ENCODE data around the gene BRAT1.

The BRAT1 gene

DNA sequence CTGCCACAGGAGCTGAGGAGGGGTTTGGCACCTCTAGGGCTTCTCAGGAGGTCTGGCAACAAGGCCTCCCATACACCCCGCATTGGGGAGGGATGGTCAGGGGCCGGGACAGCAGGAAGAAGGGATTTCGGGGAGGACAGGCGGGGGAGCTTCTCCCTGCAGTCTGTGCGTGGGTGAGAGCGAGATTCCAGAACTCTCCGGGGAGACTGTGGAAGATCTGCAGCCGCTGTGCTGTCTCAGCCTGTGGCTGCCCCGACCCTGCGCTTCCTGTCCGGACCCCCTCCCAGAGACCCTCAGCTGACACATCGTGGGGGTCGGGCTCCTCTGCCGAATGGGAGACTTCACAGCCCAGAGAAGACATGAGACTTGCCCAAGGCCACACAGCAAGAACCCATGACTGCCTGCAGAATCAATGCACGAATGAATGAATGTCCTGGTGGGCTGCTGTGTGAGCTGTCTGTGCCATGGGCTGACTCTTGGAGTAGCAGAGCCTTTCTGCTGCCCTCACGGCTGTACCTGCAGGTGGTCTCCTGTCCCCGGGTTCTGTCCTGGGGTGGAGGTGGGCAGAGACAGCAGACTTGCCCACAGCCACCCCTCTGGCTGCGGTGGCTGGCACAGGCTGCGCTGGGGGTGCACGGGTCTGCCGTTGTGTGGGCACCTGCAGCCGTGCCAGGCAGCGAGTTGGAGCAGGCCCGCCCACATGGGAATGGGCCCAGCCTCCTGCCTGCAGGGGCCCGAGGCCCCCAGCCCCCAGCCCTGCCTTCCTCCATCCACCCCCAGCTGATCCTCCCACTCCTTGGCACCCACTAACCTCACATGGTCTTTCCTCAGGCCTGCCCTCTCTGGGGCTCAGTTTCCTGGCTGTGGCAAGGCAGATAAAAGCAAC is 52.0 kb downstream of the BRAT1 start:
- no peaks in the 10 kb centered on the region for H4K20me1 ChIP-seq (ENCODE audit: insufficient read depth)
- no peaks in the 10 kb centered on the region for H3K36me3 ChIP-seq (ENCODE audit: insufficient read depth)
- H3K4me1 ChIP-seq (ENCODE audit: low read depth, poor library complexity, severe bottlenecking), result peaks cover 8% of the 10 kb centered on the region
- H3K4me2 ChIP-seq, result no peak overlapping the region
- no peaks in the 10 kb centered on the region for H3K79me2 ChIP-seq (ENCODE audit: insufficient read depth, low read depth)
- no peak overlapping the region for H2AFZ ChIP-seq (ENCODE audit: low read depth)
- no peak overlapping the region for H3K27ac ChIP-seq
- no peak overlapping the region for H3K4me3 ChIP-seq (IDR thresholded peaks at IDR 0.05; ENCODE audit: insufficient read depth, low read depth, low read length)
- TF ChIP-seq, protein P1, sequence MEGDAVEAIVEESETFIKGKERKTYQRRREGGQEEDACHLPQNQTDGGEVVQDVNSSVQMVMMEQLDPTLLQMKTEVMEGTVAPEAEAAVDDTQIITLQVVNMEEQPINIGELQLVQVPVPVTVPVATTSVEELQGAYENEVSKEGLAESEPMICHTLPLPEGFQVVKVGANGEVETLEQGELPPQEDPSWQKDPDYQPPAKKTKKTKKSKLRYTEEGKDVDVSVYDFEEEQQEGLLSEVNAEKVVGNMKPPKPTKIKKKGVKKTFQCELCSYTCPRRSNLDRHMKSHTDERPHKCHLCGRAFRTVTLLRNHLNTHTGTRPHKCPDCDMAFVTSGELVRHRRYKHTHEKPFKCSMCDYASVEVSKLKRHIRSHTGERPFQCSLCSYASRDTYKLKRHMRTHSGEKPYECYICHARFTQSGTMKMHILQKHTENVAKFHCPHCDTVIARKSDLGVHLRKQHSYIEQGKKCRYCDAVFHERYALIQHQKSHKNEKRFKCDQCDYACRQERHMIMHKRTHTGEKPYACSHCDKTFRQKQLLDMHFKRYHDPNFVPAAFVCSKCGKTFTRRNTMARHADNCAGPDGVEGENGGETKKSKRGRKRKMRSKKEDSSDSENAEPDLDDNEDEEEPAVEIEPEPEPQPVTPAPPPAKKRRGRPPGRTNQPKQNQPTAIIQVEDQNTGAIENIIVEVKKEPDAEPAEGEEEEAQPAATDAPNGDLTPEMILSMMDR (conservative IDR thresholded peaks at IDR 0.05; ENCODE audit: low read depth, low read length), result no peak
- H3K27me3 ChIP-seq (ENCODE audit: insufficient read depth, low read depth), result peaks cover 48% of the 10 kb centered on the region; the same call in 1 of the 2 replicates
- H3K9ac ChIP-seq, result no peak overlapping the region

DNA sequence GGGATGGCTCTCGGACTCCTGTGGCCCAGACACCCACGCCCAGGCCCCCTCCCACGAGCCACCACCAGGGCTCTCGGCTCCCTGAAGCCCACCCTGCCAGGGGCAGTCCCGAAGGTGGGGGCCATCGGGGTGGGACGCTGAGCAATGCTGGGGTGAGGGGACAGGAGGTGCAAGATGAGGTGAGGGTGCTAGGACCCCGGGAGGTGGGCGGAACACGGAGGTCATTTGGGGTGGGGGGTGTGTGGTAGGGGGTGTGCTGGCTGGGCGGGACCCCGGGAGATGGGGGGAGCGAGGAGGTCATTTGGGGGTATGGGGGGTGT is 52.7 kb downstream of the BRAT1 start:
- Histone ChIP-seq H3K36me3 (ENCODE audit: insufficient read depth) (no peaks in the 10 kb centered on the region), H3K27me3 (ENCODE audit: insufficient read depth, low read depth) (peaks cover 54% of the 10 kb centered on the region; the same call in 1 of the 2 replicates), H4K20me1 (ENCODE audit: insufficient read depth) (no peaks in the 10 kb centered on the region), H2AFZ (ENCODE audit: low read depth) (no peak overlapping the region), H3K4me3 (IDR thresholded peaks at IDR 0.05; ENCODE audit: insufficient read depth, low read depth, low read length) (no peak overlapping the region), H3K79me2 (ENCODE audit: insufficient read depth, low read depth) (no peaks in the 10 kb centered on the region), H3K4me2 (no peak overlapping the region), H3K27ac (no peak overlapping the region), H3K4me1 (ENCODE audit: low read depth, poor library complexity, severe bottlenecking) (peaks cover under 1% of the 10 kb centered on the region), H3K9ac (no peak overlapping the region)
- TF ChIP-seq, protein P1 (conservative IDR thresholded peaks at IDR 0.05; ENCODE audit: low read depth, low read length), result no peak

- TF ChIP-seq, protein P1 (conservative IDR thresholded peaks at IDR 0.05; ENCODE audit: low read depth, low read length), result no peak
These were observed 53.2 kb downstream of the BRAT1 start for GRCh38 chr7:2501947-2502646.

DNA sequence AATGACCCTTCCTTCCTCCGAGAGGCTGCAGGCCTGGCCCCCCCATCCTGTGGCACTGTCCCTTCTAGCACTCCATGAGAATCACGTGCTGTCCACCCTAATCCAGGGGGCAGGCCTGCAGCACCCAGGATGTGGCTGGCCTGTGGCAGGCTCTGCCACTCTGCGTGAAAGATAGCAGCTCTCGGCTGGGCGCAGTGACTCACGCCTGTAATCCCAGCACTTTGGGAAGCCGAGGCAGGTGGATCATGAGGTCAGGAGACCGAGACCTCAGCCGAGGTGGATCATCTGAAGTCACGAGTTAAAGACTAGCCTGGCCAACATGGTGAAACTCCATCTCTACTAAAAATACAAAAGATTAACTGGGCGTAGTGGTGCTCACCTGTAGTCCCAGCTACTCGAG is 54.6 kb downstream of the BRAT1 start:
- TF ChIP-seq, protein P1 (conservative IDR thresholded peaks at IDR 0.05; ENCODE audit: low read depth, low read length), result no peak
- no peaks in the 10 kb centered on the region for H3K36me3 ChIP-seq (ENCODE audit: insufficient read depth)
- H3K4me1 ChIP-seq (ENCODE audit: low read depth, poor library complexity, severe bottlenecking), result no peaks in the 10 kb centered on the region
- no peak overlapping the region for H3K4me2 ChIP-seq
- H3K79me2 ChIP-seq (ENCODE audit: insufficient read depth, low read depth), result no peaks in the 10 kb centered on the region
- no peak overlapping the region for H3K4me3 ChIP-seq (IDR thresholded peaks at IDR 0.05; ENCODE audit: insufficient read depth, low read depth, low read length)
- no peak overlapping the region for H3K27ac ChIP-seq
- no peak overlapping the region for H3K9ac ChIP-seq
- H2AFZ ChIP-seq (ENCODE audit: low read depth), result no peak overlapping the region
- H4K20me1 ChIP-seq (ENCODE audit: insufficient read depth), result no peaks in the 10 kb centered on the region
- H3K27me3 ChIP-seq (ENCODE audit: insufficient read depth, low read depth), result peaks cover 74% of the 10 kb centered on the region

More at GRCh38 chr7:2501947-2502646, 53.2 kb downstream of the BRAT1 start:
- Histone ChIP-seq H3K4me3 (IDR thresholded peaks at IDR 0.05; ENCODE audit: insufficient read depth, low read depth, low read length) (no peak overlapping the region), H3K27ac (no peak overlapping the region), H3K79me2 (ENCODE audit: insufficient read depth, low read depth) (no peaks in the 10 kb centered on the region), H3K36me3 (ENCODE audit: insufficient read depth) (no peaks in the 10 kb centered on the region), H3K4me1 (ENCODE audit: low read depth, poor library complexity, severe bottlenecking) (no peaks in the 10 kb centered on the region), H3K4me2 (no peak overlapping the region), H3K9ac (no peak overlapping the region), H2AFZ (ENCODE audit: low read depth) (no peak overlapping the region), H4K20me1 (ENCODE audit: insufficient read depth) (no peaks in the 10 kb centered on the region), H3K27me3 (ENCODE audit: insufficient read depth, low read depth) (peaks cover 60% of the 10 kb centered on the region)
